ENCODE data around the gene NEUROD2.

NEUROD2 gene

DNA sequence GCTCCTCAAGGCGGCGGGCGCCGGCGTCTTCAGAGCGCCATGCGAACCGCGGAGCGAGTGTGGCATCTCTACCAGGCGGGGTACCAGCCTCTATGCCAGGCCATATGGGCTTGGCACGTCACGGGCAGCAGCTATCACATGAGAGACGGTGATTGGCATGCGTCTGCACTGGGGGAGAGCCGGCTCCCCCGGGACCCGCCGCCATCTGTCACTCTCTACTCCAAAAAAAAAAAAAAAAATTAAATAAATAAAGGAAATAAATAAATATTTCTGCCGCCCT lies at the start of gene NEUROD2:
NEUROD2 (minus strand) TSS at position 70 of the 280 bp plus-strand sequence. CDS start 1,321 bp downstream, outside the sequence.
- Mint-ChIP-seq H3K9me3 (no peaks in the 10 kb centered on the region), H3K36me3 (ENCODE audit: low read depth) (no peaks in the 10 kb centered on the region), H3K4me3 (no peak within 1 kb of the TSS), H3K4me1 (peaks cover 23% of the 10 kb centered on the region), H3K27ac (no peak within 1 kb of the TSS), H3K27me3 (peaks cover 60% of the 10 kb centered on the region)
- DNase-seq, result no peak
- no peak for ATAC-seq

DNA sequence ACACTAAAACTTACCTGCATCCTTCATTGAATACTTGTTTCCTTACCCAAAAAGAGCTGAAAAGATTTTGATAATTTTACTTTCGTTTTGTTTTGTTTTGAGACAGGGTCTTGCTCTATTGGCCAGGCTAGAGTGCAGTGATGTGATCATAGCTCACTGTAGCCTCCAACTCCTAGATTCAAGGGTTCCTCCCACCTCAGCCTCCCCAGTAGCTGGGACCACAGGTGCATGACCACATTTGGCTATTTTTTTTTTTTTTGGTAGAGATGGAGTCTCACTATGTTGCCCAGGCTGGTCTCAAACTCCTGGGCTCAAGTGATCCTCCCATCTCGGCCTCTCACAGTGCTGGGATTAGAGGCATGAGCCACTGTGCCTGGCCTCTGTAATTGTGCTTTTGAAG lies 47.4 kb upstream of the NEUROD2 start:
- no peak for ATAC-seq
- no peak for DNase-seq
- Mint-ChIP-seq H3K27ac (no peak overlapping the region), H3K4me3 (no peak overlapping the region), H3K4me1 (peaks cover 38% of the 10 kb centered on the region), H3K9me3 (no peaks in the 10 kb centered on the region), H3K36me3 (ENCODE audit: low read depth) (peaks cover 9% of the 10 kb centered on the region), H3K27me3 (no peaks in the 10 kb centered on the region)

DNA sequence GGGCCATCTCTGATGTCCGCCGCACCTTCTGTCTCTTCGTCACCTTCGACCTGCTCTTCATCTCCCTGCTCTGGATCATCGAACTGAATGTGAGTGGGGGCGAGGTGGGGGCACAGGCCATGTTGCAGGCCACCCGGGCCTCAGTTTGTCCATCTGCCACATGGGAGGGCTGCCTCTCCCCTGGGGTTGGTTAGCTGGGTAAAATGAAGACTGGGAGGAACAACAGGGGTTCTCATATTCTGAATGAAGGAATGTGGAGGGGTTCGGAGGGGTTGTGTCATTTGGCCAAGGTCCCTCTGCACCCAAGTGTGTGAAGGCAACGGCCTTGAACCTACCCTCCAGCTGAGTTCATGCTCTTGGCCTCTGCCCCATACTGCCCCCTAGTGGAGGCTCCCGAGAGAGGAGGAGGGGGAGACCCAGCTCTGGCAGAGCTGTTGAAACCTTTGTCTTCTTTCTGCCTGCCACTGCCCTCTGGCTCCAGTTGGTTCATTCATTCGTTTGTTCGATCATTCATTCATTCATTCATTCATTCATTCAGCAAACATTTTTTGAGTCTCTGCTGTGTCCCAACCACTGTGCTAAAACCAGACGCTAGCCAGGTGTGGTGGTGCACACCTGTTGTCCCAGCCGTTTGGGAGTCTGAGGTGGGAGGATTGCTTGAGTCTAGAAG lies 46.1 kb upstream of the NEUROD2 start:
- Mint-ChIP-seq H3K27ac (no peak overlapping the region), H3K36me3 (ENCODE audit: low read depth) (peaks cover 12% of the 10 kb centered on the region)

DNA sequence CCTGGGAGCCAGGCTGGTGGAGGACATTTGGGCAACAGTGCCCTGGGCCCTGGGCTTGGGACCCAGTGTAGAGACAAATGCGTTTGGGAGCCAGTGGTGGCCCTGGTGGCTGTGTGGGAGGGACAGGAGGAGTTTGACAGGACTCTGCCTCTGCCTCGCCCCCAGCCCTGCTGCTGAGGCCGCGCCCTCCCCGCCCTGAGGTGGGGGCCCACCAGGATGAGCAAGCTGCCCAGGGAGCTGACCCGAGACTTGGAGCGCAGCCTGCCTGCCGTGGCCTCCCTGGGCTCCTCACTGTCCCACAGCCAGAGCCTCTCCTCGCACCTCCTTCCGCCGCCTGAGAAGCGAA lies 45.6 kb upstream of the NEUROD2 start:
- H3K27me3 Mint-ChIP-seq, result no peaks in the 10 kb centered on the region
- H3K9me3 Mint-ChIP-seq, result no peaks in the 10 kb centered on the region
- no peak overlapping the region for H3K4me3 Mint-ChIP-seq
- H3K27ac Mint-ChIP-seq, result no peak overlapping the region
- H3K4me1 Mint-ChIP-seq, result peaks cover 26% of the 10 kb centered on the region
- DNase-seq (no peak), ATAC-seq (no peak)
- peaks cover 12% of the 10 kb centered on the region for H3K36me3 Mint-ChIP-seq (ENCODE audit: low read depth)

More for the DNA sequence above, 46.1 kb upstream of the NEUROD2 start:
- Mint-ChIP-seq H3K9me3 (no peaks in the 10 kb centered on the region), H3K27me3 (no peaks in the 10 kb centered on the region), H3K4me3 (no peak overlapping the region), H3K4me1 (peaks cover 30% of the 10 kb centered on the region)
- peak; percentile 87 for DNase-seq
- ATAC-seq, result peak; percentile 79

DNA sequence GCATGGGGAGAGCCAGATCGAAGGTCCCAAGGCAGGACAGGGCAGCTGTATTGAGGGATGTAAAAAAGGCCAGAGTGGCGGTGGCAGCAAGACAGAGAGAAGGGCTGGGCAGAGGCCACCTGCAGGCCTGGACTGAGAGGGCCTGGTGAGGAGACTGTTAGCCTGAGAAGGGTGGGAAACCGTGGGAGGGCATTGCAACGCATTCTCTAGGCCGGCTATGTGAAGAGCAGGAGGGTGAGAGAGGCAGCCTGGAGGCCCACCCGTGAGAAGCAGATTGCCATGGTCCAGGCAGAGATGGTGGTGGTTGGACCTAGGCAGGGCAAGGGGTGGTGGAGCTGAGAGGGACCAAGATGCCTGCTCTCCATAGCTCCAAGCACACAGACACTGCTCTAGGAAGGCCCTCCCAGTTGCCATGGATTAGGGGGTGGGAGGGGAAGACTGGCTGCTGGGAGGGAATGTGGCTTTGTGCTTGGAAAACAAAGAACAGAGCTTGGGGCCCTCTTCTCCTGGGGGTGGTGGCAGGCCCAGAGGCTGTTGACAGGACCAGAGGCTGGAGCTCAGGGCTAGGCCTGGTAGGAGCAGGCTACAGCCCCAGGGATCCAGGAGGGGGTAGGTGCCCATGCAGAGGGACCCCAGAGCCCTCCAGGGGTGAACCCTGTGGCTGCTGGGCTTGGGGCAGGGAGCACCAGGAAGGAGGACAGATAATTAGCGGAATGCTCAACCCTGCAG lies 45.0 kb upstream of the NEUROD2 start:
- no peak for DNase-seq
- H3K27ac Mint-ChIP-seq, result peak overlapping the region; percentile 21
- peaks cover 12% of the 10 kb centered on the region for H3K36me3 Mint-ChIP-seq (ENCODE audit: low read depth)
- H3K9me3 Mint-ChIP-seq, result no peaks in the 10 kb centered on the region
- ATAC-seq, result no peak
- no peak overlapping the region for H3K4me3 Mint-ChIP-seq
- H3K4me1 Mint-ChIP-seq, result peaks cover 24% of the 10 kb centered on the region
- H3K27me3 Mint-ChIP-seq, result no peaks in the 10 kb centered on the region

DNA sequence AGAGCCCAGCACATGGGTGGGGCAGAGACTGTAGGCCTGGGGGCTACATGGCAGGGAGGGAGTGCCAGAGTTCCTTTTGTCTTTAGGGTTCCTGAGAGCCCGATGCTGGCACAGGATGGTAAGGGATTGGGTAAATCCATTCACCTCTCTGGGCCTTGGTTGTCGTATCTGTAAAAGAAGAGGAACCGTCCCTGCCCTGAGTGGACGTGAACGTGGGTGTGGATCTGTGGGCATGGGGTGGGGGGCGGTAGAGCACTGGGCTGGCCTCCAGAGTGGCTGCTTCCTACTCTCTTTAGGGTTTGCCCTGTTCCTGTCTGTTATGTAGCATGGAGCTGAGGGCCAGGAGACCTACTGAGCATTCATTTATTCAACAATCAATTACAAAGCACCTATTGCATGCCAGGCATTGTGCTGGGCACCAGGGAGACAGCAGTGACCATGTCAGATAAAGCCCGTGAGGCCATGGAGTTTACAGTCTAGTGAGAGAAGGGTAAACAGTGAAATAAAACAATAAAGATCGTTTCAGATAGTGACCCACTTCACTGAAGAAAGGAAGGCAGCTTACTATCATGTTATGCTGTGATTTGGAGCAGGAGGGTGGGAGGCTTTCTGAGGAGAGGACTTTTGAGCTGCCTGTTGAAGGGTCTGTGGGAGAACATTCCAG lies 44.3 kb upstream of the NEUROD2 start:
- Mint-ChIP-seq H3K27ac (peak overlapping the region; percentile 21), H3K27me3 (no peaks in the 10 kb centered on the region), H3K4me1 (peaks cover 27% of the 10 kb centered on the region), H3K4me3 (no peak overlapping the region), H3K9me3 (no peaks in the 10 kb centered on the region), H3K36me3 (ENCODE audit: low read depth) (peaks cover 12% of the 10 kb centered on the region)
- no peak for DNase-seq
- no peak for ATAC-seq

DNA sequence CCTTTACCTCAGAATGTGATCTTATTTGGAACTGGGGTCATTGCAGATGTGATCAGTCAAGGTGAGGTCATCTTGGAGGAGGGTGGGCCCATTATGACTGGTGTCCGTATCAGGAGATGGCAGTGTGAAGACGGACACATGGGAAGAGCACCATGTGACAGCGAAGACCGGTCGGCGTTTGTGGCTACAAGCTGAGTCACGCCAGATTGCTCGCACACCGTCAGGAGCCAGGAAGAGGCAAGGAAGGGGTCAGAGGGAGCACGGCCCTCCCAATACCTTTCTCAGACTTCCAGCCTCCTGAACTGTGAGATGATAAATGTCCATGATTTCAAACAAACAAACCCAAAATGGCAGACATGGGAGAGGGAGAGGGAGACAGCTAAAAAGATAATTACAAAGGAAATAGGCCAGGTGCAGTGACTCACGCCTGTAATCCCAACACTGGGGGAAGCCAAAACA lies 42.4 kb upstream of the NEUROD2 start:
- Mint-ChIP-seq H3K36me3 (ENCODE audit: low read depth) (peaks cover 7% of the 10 kb centered on the region), H3K4me1 (peaks cover 29% of the 10 kb centered on the region), H3K27ac (peak overlapping the region; percentile 38), H3K27me3 (no peaks in the 10 kb centered on the region), H3K9me3 (no peaks in the 10 kb centered on the region), H3K4me3 (no peak overlapping the region)
- ATAC-seq (no peak), DNase-seq (no peak)

DNA sequence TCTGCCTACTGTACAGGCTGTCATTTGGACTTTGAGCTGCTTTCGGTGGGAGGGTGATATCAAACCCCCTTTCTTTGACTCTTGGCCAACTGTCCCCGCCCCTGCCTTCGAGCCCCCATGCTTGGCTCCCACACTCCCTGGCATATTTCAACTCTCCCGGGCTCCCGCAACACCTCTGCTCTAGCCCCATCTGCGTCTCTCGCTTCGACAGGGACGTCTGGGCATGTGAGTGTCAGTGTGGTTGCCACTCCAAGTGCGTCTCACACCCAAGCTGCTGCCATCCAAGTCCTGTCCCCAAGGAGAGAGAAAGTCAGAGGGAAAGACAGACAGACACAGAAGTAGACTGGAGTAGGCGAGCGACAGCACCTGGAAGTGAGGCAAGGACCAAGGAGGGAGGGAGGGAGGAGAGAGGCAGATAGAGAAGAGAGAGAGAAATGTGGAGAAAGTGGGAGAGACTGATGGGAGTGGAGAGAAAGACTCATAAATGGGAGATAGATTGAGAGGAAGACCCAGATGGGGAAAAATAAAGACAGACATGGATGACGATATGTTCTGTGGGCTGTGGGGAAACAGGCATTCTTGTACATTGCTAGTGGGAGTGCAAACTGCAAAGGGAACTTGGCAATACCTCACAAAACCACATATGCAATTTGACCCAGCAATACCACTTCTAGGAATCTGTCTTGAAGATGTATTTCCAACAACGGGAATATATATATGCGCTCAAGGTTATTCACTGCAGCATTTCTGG lies 41.1 kb upstream of the NEUROD2 start:
- peaks cover 33% of the 10 kb centered on the region for H3K4me1 Mint-ChIP-seq
- no peak overlapping the region for H3K27ac Mint-ChIP-seq
- H3K36me3 Mint-ChIP-seq (ENCODE audit: low read depth), result peaks cover 5% of the 10 kb centered on the region
- no peaks in the 10 kb centered on the region for H3K9me3 Mint-ChIP-seq
- no peaks in the 10 kb centered on the region for H3K27me3 Mint-ChIP-seq
- ATAC-seq (no peak), DNase-seq (no peak)
- H3K4me3 Mint-ChIP-seq, result no peak overlapping the region

DNA sequence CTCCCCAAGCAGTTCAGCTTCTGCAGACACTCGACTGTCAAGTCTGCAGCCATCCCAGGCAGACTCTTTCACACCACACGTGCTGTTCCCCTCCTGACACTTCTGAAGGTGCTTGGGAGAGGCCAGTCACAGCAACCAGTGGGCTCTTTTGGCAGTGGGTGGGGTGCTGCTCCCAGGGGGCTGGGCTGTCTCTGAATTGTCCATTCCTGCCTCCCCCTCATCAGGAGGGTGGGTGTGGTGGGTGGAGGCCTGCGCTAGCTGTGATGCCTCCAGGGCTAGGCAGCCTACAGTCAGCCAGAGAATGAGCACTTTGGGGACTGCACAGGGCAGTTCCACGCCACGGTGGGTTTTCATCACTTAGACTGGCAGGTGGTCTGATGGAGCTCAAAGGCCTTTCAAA lies 39.5 kb upstream of the NEUROD2 start:
- DNase-seq, result no peak
- Mint-ChIP-seq H3K27ac (no peak overlapping the region), H3K9me3 (no peaks in the 10 kb centered on the region), H3K4me3 (no peak overlapping the region), H3K36me3 (ENCODE audit: low read depth) (peaks cover 5% of the 10 kb centered on the region), H3K4me1 (peaks cover 41% of the 10 kb centered on the region), H3K27me3 (no peaks in the 10 kb centered on the region)
- ATAC-seq, result no peak

DNA sequence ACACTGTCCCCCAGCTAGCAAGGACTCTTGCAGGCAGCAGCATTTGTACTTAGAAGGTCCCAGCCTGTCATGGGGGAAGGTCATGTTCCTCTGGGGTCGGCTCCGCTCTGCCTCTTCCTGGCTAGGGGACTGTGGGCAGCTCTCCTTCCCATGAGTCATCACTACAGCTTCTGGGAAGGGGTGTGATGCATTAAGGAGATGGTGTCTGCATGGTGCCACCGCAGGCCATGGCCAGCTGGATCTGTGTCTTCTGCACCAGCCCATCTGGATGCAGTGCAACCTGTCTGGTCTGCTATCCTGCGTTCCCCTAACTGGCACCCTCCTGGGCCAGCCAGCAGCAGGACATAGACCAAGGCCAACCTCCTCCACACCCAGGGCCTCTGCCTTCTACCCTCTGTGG lies 35.6 kb upstream of the NEUROD2 start:
- no peak overlapping the region for H3K4me3 Mint-ChIP-seq
- ATAC-seq (no peak), DNase-seq (no peak)
- no peaks in the 10 kb centered on the region for H3K36me3 Mint-ChIP-seq (ENCODE audit: low read depth)
- peaks cover 55% of the 10 kb centered on the region for H3K4me1 Mint-ChIP-seq
- H3K27ac Mint-ChIP-seq, result peak overlapping the region; percentile 37
- H3K9me3 Mint-ChIP-seq, result no peaks in the 10 kb centered on the region
- no peaks in the 10 kb centered on the region for H3K27me3 Mint-ChIP-seq

DNA sequence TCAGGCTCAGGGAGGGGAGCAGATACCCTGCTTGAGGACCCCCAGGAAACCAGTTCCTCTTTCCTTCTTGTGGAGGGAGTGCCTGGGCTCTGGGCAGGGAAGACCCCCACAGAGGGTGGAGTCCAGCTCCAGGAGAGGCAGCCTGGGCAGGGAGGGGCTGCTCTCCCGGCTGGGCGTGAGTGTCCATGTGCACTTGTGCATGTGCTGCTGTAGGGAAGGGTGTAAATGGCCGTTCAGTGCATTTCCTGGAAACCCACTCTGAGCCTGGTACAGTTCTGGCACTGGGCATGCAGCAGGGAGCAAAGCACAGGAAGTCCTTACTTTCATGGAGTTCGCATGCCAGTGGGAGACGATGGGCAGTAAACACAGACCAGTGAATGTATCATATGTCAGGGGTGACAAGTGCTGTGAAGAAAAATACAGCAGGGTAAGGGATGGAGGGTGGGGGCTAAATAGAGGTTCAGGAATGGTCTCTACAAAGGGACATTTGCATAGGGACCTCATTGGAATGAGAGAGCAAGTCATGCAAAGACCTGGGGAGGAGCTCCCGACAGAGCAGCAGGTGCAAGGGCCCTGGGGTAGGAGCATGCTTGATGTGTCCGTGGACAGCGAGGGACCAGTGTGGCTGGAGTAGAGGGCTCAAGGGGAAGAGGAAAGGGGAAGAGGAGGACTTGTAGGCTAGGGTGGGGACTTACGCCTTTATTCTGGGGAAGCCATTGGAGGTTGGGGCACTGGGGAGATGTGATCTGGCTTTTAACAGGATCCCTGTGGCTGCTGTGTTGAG lies 34.8 kb upstream of the NEUROD2 start:
- DNase-seq (no peak), ATAC-seq (no peak)
- Mint-ChIP-seq H3K27me3 (no peaks in the 10 kb centered on the region), H3K9me3 (no peaks in the 10 kb centered on the region), H3K4me1 (peaks cover 60% of the 10 kb centered on the region), H3K4me3 (no peak overlapping the region), H3K27ac (peak overlapping the region; percentile 37), H3K36me3 (ENCODE audit: low read depth) (peaks cover 2% of the 10 kb centered on the region)

DNA sequence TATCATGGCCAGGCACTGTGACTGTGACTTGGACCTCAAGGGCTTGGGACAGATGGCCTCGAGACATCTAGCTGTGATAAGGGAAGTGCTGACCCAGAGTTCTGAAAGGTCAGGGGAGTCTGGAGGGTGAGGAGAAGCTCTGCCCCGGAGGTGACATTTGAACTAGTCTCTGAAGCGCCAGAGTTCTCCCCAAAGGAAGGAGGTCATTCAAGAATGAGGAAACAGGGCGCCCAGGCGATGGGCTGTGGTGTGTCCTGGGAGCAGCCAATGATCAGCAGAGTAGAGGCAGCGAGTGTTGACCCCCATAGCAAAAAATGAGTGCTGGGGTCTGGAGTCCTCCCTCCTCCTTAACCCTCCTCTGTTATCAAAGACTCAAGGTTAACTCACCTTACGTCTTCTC lies 34.2 kb upstream of the NEUROD2 start:
- DNase-seq (no peak), ATAC-seq (no peak)
- Mint-ChIP-seq H3K27me3 (no peaks in the 10 kb centered on the region), H3K9me3 (no peaks in the 10 kb centered on the region), H3K4me1 (peaks cover 59% of the 10 kb centered on the region), H3K36me3 (ENCODE audit: low read depth) (peaks cover 2% of the 10 kb centered on the region), H3K4me3 (no peak overlapping the region), H3K27ac (peak overlapping the region; percentile 41)

DNA sequence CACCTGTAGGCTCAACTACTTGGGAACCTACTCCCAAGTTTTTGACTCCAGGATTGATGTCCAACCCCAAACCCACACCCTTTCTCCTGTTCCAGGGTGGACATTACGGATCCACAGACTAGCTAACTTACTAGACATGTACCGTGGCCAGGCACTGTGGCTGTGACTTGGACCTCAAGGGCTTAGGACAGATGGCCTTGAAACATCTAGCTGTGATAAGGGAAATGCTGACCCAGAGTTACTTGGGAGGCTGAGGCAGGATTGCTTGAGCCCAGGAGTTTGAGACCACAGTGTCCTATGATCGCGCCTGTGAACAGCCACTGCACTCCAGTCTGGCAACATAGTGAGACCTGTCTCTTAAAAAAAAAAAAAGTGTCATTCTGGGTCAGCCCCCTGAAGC lies 33.4 kb upstream of the NEUROD2 start:
- Mint-ChIP-seq H3K9me3 (no peaks in the 10 kb centered on the region), H3K27me3 (no peaks in the 10 kb centered on the region), H3K4me1 (peaks cover 64% of the 10 kb centered on the region), H3K4me3 (no peak overlapping the region), H3K27ac (peak overlapping the region; percentile 12), H3K36me3 (ENCODE audit: low read depth) (peaks cover 2% of the 10 kb centered on the region)
- DNase-seq (no peak), ATAC-seq (no peak)

DNA sequence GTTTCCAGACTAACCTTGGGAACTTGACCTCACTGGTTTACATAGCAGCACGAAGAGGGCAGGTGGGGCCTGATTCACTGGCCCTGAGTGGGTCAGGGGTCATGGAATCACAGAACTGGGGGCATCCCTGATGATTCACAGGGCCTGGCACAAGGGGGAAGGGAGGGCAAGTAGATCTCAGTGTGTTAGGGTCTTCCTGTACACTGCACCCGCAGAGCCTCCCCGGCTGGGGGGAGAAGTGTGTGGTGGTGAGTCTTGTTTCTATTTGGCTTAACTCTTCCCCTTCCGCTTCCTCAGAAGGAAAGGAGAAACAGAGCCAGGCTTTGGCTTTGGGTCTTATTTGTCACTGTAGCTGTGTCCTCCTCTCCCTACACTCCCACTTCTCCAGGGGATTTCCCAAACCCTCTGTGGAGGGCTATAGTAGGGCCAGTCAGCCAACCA lies 32.9 kb upstream of the NEUROD2 start:
- H3K27me3 Mint-ChIP-seq, result no peaks in the 10 kb centered on the region
- H3K36me3 Mint-ChIP-seq (ENCODE audit: low read depth), result peaks cover 2% of the 10 kb centered on the region
- H3K9me3 Mint-ChIP-seq, result no peaks in the 10 kb centered on the region
- no peak overlapping the region for H3K4me3 Mint-ChIP-seq
- ATAC-seq (no peak), DNase-seq (no peak)
- peaks cover 66% of the 10 kb centered on the region for H3K4me1 Mint-ChIP-seq
- peak overlapping the region; percentile 12 for H3K27ac Mint-ChIP-seq

Data from activated naive CD8-positive, alpha-beta T cell treated with anti-CD3 and anti-CD28 coated beads, Interleukin-2, amount 50 U/mL, for 24 hours (primary cell).